ENCODE results near the gene PRKAG2.

GRCh38 chr7:151866028-151866427 lies 10.9 kb downstream of the PRKAG2 start:
- TF ChIP-seq EGR1 (IDR thresholded peaks at IDR 0.05) (no peak), TAF1 (IDR thresholded peaks at IDR 0.05; ENCODE audit: low read depth) (no peak), TCF12 (IDR thresholded peaks at IDR 0.05; ENCODE audit: low read depth) (no peak), NFIC (IDR thresholded peaks at IDR 0.05) (no peak), CREB1 (IDR thresholded peaks at IDR 0.05; ENCODE audit: low read depth) (no peak), REST (IDR thresholded peaks at IDR 0.05; ENCODE audit: low read depth) (no peak), EP300 (IDR thresholded peaks at IDR 0.05; ENCODE audit: borderline replicate concordance) (no peak), ZBTB7A (IDR thresholded peaks at IDR 0.05; ENCODE audit: low read depth) (no peak), MAX (IDR thresholded peaks at IDR 0.05) (no peak), RAD21 (IDR thresholded peaks at IDR 0.05; ENCODE audit: low read depth) (no peak), USF1 (IDR thresholded peaks at IDR 0.05) (no peak), YY1 (IDR thresholded peaks at IDR 0.05; ENCODE audit: low read depth) (no peak)
